Stimulated activated CD4-positive, alpha-beta T cell treated with anti-CD3 and anti-CD28 coated beads, Interleukin-15, amount 100 ng/mL, for 24 hours (primary cell): ENCODE data around the gene NIPSNAP3A.

Source experiments
- DNase-seq: peaks from one replicate; pipeline ENCODE4 v3.0.0-alpha.2; 2020

NIPSNAP3A gene

DNA sequence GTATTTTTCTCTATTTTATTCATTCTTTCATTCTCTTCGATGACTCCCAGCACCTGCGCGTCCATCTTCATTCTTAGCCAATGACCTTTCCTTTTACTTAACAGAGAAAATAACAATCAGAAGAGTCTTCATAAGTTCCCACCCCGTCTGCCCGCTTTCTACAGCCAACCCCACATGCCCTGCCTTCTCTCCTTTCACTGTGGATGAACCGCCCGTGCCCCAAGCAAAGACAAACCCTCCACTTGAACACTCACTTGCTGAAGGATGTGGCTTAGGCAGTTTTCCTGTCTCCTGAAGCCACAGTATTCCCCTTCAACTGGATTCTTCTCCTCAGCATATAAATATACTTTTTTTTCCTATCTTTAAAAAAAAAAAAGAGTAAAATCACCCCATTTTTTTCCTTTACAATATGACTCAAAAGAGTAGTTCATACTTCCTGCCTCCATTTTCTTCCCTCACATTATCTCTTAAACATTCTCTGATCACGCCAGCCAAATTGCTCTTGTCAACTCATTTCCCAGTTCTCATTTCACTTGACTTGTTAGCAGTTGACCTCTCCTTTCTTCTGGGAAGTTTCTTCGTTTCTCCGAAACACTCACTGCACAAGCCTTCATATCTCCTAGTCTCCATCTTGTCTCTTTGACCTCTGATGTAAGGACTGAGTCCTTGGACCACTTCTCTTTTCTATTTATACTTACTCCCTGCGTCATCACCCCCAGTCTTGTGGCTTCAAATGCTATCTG is 27.5 kb downstream of the NIPSNAP3A start:
- no peak for DNase-seq

DNA sequence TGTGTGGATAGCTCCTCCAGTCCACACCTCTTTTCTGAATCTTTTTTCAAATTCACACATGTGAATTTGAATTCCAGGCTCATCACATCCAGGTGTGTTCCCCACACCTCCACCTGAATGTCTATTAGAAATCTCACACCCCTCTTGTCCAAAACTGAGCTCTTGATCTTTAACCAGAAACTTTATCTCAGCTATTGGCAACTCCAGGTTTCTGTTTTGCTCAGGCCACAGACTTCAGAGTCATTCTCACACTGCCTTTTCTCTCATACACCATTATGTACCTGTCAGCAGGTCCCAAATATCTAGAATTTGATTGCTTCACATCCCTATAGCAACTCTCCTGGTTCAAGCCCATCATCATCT is 28.1 kb downstream of the NIPSNAP3A start:
- DNase-seq = no peak

DNA sequence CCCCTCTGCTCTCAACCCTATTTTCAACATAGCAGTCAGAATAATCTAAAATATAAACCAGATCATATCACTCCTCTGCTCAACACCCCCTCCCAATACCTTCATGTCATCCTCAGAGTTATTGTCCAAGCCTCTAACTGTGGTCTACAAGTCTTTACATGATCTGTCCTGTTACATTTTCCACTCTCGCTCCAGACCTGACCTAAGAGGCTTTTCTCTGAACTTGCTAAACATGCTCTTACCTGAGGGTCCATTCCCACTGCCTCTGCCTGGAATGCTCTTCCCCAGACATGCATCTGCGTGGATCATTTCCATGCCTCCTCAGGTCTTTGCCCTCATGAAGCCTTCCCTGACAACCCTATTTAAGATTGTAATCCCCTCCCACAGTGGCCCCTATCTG is 28.5 kb downstream of the NIPSNAP3A start:
- DNase-seq = no peak

DNA sequence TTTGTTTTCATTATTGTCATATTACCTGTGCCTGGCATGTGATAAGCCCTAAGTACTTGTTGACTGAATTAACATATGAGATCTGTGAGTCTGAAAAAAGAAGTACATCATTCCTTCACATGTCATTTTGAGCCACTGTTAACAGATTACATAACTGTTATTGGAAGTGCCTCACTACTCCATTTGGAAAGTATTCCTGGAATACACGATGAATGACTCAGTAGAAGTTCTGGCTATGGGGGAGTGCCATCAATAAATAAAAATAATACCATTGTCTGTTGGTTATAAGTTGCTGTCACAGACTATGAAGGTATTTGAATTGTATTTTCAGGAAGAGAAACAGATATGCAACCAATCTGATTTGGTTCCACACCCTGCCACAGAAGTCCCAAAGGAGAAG is 29.3 kb downstream of the NIPSNAP3A start:
- DNase-seq = no peak

DNA sequence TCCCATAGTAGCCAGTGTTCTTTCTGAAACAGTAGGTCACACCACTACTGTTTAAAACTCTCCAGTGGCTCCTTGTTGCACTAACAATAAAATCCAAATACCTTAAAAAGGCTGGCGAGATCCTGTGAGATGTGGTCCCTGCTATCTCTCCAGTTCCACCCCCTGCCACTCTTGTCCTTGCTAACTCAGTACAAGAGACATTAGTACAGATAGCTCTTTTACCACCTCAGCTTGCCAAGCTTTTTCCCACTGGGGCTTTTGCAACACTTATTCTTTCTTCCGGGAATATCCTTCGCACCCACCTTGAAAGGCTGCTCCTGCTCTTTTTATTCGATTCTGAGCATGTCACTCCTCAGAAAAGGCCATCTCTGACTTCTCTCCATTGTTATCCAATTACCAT is 31.3 kb downstream of the NIPSNAP3A start:
- no peak for DNase-seq

DNA sequence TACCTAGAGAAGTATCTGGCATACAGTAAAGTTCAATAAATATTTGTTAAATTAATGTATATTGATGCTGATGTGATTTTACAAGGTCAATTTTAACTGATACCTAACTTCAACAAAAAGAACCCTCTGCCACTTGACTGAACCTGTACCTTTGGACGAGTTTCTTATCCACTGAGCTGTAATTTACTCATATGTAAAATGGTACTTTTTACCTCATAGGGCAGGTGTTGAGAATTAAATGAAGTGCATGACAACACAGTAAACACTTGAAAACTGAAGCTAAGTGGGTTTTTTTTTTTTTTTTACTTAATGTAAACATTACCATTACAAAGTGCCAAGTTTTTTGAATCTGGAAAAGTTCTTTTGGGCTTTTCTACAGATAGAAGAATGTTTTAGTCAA is 31.9 kb downstream of the NIPSNAP3A start:
- DNase-seq = no peak

DNA sequence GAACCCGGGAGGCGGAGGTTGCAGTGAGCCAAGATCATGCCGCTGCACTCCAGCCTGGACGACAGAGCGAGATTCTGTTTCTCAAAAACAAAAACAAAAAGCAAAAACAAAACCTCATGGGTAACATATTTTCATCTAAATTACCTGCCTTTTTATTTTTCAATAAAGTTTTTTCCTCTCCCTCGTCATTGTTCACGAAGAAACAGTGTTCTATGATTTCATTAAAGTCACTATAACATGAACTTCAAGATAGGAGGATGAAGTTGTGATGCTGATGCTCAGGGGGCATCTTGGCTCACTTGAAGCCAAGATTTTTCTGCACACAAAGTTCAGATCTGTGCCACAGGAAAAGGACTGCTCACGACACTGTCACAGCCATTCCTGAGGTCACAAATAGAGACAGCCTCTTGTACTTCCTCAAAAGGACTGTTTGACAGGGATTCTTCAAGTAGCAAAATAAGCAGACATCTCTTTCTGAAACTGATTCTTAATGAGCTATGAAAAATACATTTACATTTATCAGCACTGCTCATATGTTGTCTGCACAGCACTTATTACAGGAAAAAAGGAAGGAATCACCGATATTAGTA is 32.6 kb downstream of the NIPSNAP3A start:
- no peak for DNase-seq

DNA sequence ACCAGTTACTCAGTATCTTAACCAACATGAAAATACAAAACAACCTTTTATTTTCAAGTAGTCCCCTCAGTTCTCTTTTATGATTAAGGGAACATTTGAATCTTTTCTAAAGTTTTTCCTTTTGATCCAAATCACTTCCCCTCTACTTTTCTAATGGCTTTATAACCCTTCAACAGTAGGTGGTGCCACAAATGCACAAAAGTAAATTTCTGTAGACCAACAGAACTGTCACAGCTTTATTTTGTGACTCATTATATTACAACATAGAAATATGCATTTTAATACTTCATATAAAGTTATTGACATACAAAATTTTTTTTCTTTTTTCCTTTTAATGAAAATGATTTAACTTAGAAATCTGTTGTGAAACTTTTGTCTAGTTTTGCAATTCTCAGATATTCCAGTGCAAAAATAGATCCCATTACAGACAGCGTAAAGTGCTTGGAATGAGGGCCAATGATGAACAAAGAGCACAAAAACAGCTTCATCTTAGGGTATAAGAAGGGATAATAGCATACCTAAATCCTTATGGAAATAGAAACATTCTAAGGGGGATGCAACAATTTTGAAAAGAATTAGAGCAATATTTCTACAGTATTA is 33.4 kb downstream of the NIPSNAP3A start:
- no peak for DNase-seq

DNA sequence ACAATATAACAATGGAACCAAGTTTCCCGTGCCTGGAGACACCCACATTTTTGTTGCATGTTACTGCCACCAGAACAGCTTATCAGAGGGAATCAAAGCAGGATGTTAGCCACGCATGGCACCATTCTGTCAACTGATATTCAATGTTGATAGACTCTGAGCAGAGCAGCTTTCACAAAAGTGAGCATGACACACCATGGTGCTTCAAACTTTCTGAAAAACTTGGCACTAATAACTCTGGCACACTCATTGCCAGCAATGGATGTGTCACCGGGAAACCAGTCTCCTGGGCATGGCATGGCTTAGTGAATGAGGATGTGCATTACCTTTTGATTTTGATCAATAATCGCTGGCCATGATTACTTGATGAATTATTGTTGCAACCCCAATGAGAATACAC is 36.1 kb downstream of the NIPSNAP3A start:
- no peak for DNase-seq

DNA sequence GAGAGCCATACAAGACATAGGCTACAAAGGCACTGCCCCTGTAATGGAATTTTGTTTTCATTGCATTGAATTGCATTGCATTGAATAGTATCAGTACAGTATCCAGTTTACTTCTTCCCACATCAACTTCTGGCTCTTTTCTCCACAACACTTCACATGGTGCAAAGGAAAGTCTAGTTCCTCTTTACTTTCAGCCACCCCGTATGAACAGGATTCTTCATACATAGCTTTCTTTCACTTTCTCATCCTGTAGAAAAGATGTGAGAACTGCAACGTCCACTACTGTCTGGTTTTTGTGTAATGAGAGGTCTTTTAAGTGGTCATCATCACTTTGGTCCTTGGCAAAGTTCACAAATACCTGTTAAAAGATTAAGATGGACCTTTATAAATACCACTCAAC is 36.6 kb downstream of the NIPSNAP3A start:
- DNase-seq = no peak

DNA sequence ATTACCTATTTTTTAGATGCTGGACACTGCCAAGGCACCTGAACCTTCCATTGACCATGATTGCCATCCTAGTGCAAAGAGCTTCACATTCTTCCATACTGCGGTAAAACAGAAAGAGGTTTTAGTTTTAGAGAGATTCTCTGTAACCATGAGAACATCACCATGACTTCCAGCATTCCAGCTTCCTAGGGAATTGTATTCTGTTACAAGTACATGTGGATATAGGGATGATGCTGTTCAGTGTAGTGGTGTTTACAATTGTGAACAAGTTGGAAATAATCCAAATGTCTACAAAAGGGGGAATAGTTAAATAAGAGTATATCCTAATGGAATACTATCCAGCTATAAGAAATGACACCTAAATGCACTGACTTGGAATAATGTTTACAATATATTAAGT is 38.8 kb downstream of the NIPSNAP3A start:
- DNase-seq = no peak

DNA sequence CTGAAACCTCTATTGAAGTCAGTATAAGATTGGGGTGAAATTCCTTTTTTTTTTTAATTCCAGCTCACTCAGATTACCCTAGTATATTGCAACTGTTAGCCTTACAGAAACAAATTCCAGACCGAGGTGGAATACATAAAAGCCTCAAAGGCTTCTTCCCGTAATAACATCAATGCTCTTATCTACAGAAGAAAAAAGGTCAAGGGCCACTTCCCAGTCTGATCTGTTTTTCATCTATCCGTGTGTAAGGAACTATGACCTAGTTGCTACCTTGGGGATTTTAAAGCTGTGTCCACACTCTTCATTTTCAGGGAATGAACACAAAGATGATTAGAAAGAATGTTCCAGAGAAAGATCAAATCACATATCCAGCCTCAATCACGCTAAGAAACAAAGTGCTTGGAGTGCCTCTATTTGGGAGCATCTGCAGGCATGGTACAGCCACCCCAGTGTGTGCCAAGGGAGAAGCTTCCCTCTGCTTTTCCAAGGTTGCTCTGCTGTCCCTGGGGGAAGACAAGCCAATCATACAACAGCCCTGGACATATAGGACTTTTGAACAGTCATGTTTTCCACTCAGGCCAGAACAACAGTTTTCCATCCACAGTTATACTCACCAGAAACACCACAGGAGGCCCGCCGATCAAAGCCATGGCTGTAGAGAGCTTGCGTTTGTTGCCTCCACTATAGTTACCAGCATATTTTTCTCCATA is 40.0 kb downstream of the NIPSNAP3A start:
- DNase-seq = no peak

DNA sequence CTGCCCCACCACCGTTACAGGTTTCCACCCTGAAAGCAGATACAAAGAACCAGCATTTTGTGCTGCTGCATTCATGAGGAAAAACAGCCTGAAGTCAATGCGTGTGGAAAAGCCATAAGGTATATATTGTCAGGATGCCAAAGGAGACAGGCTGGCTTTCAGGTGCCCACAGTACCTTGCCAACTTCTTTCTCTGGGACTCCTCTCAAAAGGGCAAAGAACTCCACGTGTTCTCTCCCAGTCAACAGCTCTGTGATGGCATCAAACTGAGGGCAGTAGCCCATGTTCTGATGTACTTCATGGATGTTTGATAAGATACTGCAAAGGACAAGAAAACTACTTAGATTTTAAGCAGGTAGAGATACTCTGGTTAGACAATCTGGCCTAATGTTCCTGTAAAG is 40.8 kb downstream of the NIPSNAP3A start:
- DNase-seq = no peak

DNA sequence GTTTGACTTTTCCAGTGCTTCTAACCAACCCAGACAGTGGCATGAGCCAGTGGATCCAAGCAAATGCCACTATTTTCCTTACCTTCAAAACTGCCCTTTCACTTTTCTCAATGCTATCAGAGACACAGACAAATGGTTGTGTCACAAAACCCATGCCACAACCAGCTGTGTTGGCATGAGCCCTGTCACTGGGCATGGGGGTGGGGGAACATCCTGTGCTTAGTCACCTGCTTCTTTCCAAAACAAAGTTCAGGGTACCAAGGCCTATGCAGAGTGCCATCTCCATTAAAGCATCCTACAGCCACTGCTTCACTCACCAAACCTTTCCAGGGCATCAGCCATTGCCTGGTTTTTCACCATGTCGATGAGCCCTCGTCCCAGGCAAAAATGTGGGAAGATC is 46.6 kb downstream of the NIPSNAP3A start:
- peak; percentile 35 for DNase-seq

DNA sequence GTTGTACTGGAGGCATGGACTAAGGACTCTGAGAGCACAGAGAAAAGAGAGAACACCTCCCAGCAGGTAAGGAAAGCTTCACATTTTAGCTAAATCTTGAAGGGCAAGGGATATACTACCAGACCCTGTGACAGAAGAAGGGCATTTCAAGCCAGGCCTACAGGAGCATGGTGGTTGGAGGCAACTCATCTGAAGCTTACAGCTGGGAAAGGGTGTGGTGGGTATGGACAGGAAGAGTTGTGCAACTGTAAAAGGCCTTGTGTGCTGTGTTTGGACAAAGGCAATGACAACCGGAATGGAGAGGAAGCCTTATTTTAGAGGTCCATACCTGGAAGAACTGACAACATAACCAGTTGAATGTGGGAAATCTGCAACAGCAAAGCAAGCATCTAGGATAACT is 47.6 kb downstream of the NIPSNAP3A start:
- no peak for DNase-seq

DNA sequence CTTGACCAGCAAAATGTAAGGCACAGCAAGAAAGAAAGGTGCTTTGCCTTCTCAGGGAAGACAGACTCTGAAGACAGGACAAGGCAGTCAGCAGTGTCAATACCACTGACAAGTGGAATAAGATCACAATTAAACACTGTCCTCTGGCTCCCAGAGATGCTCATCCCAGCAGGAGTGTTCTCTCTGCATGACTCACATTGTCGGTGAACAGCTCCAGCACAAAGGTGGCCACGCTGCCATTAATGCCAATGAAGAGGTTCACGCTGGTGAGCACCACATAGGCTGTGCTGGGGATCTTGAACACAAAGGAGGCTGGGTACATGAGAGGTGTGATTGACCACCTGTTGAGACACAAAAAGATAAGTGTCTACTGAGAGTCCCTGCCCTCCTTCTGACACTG is 48.4 kb downstream of the NIPSNAP3A start:
- no peak for DNase-seq

DNA sequence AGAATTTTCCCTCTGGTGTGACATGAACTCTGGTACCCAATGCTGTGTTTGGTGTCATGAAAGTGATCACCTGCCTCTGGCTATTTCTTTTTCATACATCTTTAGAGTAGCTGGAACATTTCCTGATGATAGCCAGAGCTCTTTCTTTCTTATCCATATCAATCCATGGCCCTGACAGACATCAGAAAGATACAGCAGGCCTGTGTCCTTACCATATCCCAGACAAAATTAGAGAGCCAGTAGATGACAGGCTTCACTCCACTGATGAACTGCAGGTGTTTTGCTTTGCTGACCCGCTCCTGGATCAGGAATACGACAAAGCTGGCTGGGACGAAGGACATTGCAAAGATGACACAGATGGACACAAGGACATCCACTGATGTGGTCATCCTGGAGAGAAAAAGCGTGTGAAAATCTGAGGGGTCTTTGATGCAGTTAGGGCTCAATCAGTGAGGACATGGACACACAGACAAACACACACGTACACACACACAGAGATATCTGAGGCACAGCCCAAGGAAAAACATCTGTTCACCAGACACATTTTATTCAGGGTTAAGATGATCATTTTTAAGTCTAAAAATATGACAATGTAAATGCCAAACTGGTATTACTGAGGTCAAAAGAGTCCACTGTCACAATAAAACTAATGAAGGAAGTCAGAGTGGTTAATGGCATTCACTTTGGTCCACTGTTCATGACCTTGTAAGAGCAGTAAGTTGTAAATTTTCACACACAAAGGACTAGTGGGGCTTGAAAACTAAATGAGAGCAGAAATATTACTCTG is 50.9 kb downstream of the NIPSNAP3A start:
- DNase-seq = no peak

DNA sequence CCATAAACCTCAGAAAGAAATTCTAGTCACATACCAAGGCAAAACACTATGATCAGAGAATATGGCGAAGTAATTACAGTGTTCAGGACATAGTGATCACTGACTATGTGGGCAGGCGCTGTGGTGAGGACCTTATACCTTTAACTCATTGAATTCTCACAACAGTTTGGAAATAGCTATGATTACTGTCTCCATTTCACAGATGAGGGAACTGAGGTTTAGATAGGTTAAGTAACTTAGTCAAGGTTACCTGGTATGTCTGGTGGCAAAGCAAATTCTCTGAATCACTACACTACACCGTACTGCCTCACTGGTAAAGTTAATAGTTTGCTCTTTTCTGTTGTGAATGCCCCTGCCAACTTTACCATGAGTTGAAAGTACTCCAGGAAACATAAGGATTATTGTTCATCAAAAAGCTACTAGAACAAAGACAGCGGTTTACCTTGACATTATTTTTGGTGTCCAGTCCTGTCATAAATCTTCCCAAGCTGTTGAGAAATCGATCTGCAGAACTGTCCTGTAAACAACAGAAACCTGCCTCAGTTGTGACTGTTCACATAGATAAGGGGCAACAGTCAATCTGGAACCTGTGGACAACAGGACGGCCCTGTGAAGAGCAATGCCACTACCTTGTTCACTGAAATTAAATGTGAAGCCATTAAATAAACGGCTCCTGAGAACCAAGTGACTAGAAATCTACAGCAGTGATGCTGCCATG is 52.7 kb downstream of the NIPSNAP3A start:
- no peak for DNase-seq

DNA sequence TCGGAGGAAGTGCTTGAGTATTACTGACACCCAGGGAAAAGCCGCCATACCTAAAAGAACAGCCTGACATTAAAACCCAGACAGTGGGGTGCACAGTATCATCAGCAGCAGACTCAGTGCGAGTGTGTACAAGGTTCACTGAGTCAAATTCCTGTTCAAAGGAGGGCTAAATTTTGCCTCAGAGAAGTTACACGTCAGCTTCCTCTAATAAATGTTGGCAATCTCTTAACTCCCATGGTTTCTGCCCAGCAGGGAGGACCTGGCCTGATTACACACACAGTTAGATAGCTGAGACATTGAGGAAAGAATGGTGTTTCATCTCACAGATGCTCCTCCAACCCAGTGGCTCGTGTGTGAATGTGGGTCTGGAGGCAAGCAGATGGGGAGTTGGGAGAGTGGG is 54.6 kb downstream of the NIPSNAP3A start:
- no peak for DNase-seq

DNA sequence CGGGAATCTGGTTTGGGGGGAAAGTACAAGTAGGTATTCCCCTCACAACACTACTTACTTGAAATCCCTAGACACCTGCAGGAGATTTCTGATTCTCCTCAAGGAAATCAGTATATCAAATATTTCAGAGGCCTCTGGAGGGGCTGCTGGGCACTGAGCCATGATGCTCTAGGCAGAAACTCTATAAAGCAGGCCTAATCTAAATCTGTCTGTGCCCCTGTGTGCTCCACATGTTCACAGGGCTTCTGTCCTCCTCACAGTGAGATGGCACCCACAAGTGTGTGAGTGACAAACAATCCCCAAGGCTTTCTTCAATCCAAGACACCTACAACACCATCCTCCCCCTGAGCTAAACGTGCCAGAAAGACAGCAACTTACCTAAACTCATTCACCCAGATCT is 55.4 kb downstream of the NIPSNAP3A start:
- DNase-seq = no peak

DNA sequence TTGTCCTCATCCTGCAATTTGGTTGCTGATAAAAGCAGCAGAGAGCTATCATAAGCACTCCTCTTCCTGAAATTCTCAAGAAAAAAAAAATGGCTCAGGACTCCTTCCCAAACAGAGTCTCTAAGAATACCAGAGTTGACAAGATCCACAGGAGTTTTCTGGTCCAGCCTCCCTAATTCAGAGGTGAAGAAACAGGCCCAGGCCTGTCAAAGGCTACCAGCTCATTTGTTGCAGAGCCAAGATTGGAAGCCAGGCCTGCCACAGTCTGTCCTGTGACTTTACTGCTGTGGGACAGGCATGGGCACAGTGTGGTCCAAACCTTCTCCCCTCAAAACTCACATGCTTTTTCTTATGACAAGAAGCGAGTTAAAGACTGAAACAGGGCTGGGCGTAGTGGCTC is 58.0 kb downstream of the NIPSNAP3A start:
- DNase-seq = no peak

DNA sequence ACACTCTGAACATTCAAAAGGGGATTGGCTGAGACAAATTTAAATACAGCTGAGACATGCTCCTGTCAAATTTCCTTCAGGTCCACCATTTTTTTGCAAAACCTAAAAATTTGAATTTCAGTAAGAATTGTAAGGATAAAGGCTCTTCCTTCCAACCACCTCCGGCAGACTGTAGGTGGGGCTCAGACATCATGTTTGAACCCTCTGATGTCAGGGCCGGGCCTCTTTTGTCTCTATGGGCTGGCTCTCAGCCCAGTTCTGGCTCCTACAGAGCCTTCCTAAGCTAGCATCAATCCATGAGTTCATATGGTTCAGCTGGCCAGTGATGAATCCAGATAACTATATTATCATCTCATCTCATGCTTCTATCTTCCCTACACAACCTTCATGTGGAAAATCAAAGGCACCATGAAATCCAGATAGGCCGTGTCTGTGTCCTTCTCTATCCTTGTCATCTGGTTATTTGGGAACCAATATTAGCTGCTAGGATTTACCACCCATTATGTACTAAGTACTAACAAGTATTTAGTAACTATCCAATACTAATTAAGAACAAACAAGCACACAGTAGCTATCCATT is 60.6 kb downstream of the NIPSNAP3A start:
- DNase-seq = no peak
